ENCODE measurements around the gene SNRPD2. TPM values are rescaled to one million over a fixed set of nuclear protein-coding genes. Genes with fewer than 3 reads are reported as not detected.

SNRPD2 gene
- total RNA-seq, 1 experiment from 2014 or later = 793 TPM

DNA sequence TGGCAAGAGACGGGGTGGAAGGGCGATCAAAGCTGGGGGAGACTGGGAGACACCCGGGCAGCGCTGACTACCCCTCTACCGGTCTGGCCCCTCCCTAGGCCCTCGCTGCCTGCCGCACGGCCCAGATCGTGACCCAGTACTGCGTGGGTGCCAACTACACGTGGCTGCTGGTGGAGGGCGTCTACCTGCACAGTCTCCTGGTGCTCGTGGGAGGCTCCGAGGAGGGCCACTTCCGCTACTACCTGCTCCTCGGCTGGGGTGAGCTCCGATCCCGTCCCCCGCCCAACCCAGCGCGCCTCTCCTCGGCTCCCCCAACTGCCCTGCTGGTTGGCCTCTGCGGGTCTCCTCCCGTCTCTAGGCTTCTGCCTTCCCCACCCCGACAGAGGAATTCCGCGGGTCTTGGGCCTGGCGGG, 14.9 kb downstream of the SNRPD2 start:
- TF ChIP-seq, protein P1, sequence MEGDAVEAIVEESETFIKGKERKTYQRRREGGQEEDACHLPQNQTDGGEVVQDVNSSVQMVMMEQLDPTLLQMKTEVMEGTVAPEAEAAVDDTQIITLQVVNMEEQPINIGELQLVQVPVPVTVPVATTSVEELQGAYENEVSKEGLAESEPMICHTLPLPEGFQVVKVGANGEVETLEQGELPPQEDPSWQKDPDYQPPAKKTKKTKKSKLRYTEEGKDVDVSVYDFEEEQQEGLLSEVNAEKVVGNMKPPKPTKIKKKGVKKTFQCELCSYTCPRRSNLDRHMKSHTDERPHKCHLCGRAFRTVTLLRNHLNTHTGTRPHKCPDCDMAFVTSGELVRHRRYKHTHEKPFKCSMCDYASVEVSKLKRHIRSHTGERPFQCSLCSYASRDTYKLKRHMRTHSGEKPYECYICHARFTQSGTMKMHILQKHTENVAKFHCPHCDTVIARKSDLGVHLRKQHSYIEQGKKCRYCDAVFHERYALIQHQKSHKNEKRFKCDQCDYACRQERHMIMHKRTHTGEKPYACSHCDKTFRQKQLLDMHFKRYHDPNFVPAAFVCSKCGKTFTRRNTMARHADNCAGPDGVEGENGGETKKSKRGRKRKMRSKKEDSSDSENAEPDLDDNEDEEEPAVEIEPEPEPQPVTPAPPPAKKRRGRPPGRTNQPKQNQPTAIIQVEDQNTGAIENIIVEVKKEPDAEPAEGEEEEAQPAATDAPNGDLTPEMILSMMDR (conservative IDR thresholded peaks at IDR 0.05) = no peak
- no peak overlapping the region for H4K91ac ChIP-seq (ENCODE audit: insufficient read length, low read depth, low read length)
- H3K27me3 ChIP-seq (ENCODE audit: insufficient read depth, low read length) = no peaks in the 10 kb centered on the region
- no peaks in the 10 kb centered on the region for H3K79me1 ChIP-seq (ENCODE audit: insufficient read depth, low read depth, low read length, poor library complexity, severe bottlenecking)
- H2AK5ac ChIP-seq (ENCODE audit: insufficient read length, low read length) = no peak overlapping the region
- peaks cover 11% of the 10 kb centered on the region for H3K23me2 ChIP-seq (ENCODE audit: insufficient read length, low read depth, low read length, poor library complexity, severe bottlenecking)
- no peaks in the 10 kb centered on the region for H3K79me2 ChIP-seq (ENCODE audit: insufficient read depth, low read length)
- H4K20me1 ChIP-seq (ENCODE audit: control insufficient read depth, insufficient read depth, insufficient read length) = no peaks in the 10 kb centered on the region
- peak overlapping the region; percentile 88 for H3K18ac ChIP-seq (ENCODE audit: insufficient read length, low read depth, low read length)
- H2BK120ac ChIP-seq (ENCODE audit: low read depth, low read length, poor library complexity, severe bottlenecking) = no peak overlapping the region
- no peak overlapping the region for H3K4ac ChIP-seq (ENCODE audit: low read depth, low read length)
- H3K36me3 Mint-ChIP-seq (ENCODE audit: insufficient read depth in 1 of 3, low read depth in 3 of 3) = no peaks in the 10 kb centered on the region; a peak in 1 of 7 replicates
- H3K23ac ChIP-seq (ENCODE audit: insufficient read length, low read depth, low read length) = no peak overlapping the region
- H3K27ac ChIP-seq (ENCODE audit: insufficient read length, low read depth, low read length) = no peak overlapping the region
- peaks cover 63% of the 10 kb centered on the region for H3K27me3 Mint-ChIP-seq (ENCODE audit: low read depth)
- H4K8ac ChIP-seq (replicated peaks; ENCODE audit: insufficient read length, low read depth, low read length) = no peak overlapping the region
- H3K9ac ChIP-seq (ENCODE audit: extremely low read depth, insufficient read length, low read length) = peak overlapping the region; percentile 36
- H3K14ac ChIP-seq (ENCODE audit: insufficient read depth, low read length) = peak overlapping the region; percentile 44; the same call in 1 of the 2 replicates
- no peak overlapping the region for H2BK5ac ChIP-seq (ENCODE audit: insufficient read length, low read length)
- H3K9me3 ChIP-seq (ENCODE audit: control insufficient read depth, low read depth, low read length) = no peaks in the 10 kb centered on the region
- no peak overlapping the region for H3K56ac ChIP-seq (ENCODE audit: insufficient read length, low read depth, low read length)
- H3K4me1 Mint-ChIP-seq = peaks cover 6 to 20% of the 10 kb centered on the region in 2 experiments
- H2BK20ac ChIP-seq (ENCODE audit: low read depth, low read length, poor library complexity, severe bottlenecking) = no peak overlapping the region
- no peaks in the 10 kb centered on the region for H3K4me1 ChIP-seq (ENCODE audit: insufficient read depth, low read length)
- no peak overlapping the region for H2BK12ac ChIP-seq (ENCODE audit: insufficient read length, low read depth, low read length)
- no peak overlapping the region for H2BK15ac ChIP-seq (ENCODE audit: low read depth, low read length)
- no peaks in the 10 kb centered on the region for H3K9me3 Mint-ChIP-seq
- H4K5ac ChIP-seq (ENCODE audit: insufficient read length, low read depth, low read length) = no peak overlapping the region
- H3K4me3 Mint-ChIP-seq = peak overlapping the region; percentile 67 to 87
- no CpG with 5 or more reads among the region's 28 CpGs for WGBS (ENCODE audit: extremely low coverage, insufficient read length, low lambda C conversion rate)
- peak overlapping the region; percentile 70 for H3K4me2 ChIP-seq (ENCODE audit: insufficient read depth, insufficient read length, low read length)
- no peak for DNase-seq
- no peak overlapping the region for H3K27ac Mint-ChIP-seq
- H2AFZ ChIP-seq (ENCODE audit: low read length) = no peak overlapping the region
- H3T11ph ChIP-seq (ENCODE audit: low read length) = no peak overlapping the region

All from H9 (cell line).